Inflammatory macrophage (primary cell): ENCODE results near the gene IGF2BP3.

ENCODE experiments used
- DNase-seq, 2 donors: peaks; one replicate each; pipeline ENCODE4 v3.0.0-alpha.2; 2020 to 2022

IGF2BP3 gene

DNA sequence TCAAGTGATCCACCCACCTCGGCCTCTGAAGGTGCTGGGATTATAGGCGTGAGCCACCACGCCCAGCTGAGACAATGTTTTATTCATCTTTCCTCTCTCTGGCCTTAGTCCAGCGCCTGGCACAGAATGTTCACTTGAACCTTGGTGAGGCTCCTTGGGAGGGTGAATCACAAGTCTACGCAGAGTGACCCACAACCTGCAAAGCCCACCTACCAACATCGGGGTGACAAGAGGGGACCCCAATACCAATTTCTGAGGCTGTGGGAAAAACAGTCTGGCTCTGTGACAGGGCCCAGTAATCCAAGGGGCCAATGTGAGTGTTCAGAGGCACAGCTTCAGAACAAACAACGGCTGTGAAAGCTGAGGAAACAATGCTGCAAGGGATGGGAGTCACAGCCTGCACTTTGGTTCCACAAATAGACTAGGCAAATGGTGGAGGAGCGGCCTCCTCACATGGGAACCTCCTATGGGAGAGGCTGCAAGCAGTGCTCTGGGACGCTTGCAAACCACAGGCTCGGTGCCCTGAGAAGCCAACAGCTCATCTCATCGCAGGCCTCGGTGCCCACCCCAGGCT lies 176.7 kb downstream of the IGF2BP3 start:
- no peak for DNase-seq

DNA sequence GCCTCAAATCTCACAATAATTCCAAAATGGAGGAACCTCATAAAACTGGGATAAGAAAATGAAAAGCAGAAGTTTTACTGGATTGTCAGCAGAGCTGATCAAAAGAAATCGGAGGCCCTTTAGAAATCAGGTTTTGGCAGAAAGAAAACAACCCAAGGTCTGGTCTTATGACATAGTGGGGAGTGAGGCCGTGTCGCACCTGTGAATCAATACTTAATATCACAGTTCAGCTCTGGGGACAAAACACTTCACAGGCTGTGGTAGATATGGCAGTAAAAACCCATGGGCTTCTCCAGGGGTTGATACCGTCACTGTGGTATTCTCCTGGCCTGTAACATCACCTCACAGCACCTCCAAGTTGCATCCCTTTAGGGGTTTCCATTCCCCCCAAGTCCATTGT lies 177.7 kb downstream of the IGF2BP3 start:
- DNase-seq, result no peak

DNA sequence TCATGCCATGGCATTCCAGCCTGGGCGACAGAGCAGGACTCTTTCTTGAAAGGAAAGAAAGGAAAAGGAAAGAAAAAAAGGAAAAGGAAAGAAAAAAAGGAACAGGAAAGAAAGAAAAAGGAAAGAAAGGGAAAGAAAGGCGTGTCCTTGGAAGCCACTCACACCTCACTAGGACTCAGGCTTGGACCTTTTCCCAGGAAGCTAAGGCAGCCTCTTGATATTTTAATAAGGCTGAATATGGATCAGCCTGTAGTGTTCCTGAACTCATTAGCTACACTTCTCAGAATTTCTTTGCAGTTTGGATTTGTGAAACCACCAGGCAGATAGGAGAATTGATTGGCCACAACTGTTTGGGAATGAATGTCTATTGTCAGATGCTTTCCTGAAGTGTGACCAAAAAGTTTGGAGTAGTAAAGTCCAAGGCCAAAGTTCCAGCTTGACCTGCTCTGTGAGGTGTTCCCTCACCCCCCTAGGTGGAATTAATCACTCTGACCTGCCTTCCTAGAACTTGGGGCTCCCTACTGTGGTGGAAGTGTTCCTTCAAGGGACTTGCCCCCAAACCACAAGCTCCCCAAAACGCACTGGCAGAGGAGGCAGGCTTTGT lies 178.2 kb downstream of the IGF2BP3 start:
- DNase-seq, result no peak

DNA sequence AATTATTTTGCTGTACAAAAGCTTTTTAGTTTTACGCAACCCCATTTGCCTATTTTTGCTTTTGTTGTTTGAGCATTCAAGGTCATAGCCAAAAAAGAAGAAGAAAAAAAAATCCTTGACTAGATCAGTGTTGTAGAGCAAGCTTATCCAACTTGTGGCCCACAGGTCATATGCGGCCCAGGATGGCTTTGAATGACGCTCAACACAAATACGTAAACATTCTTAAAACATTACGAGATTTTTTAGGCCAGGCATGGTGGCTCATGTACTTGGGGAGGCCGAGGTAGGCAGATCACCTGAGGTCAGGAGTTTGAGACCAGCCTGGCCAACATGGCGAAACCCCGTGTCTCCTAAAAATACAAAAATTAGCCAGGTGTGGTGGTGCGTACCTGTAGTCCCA lies 179.3 kb downstream of the IGF2BP3 start:
- DNase-seq, result no peak

DNA sequence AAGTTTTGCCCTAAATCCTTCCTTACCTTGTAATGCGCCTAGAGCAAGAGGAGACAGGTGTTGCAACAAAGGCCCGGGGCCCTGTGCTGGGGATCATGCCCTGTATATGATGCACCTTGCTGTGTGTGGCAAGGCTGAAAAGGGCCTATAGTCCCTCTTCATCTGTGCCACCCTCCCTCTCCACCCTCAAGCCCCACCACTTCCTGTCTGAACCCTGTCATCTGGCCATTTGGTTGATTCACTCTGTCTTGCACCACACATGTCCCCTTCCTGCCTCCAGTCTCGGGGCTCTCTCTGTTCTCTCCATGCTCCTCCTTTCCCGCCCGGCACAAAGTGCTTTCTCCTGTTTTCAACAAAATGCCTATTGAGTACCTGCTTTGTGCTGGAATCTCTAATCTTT lies 182.7 kb downstream of the IGF2BP3 start:
- peak; percentile 39 to 43 for DNase-seq

DNA sequence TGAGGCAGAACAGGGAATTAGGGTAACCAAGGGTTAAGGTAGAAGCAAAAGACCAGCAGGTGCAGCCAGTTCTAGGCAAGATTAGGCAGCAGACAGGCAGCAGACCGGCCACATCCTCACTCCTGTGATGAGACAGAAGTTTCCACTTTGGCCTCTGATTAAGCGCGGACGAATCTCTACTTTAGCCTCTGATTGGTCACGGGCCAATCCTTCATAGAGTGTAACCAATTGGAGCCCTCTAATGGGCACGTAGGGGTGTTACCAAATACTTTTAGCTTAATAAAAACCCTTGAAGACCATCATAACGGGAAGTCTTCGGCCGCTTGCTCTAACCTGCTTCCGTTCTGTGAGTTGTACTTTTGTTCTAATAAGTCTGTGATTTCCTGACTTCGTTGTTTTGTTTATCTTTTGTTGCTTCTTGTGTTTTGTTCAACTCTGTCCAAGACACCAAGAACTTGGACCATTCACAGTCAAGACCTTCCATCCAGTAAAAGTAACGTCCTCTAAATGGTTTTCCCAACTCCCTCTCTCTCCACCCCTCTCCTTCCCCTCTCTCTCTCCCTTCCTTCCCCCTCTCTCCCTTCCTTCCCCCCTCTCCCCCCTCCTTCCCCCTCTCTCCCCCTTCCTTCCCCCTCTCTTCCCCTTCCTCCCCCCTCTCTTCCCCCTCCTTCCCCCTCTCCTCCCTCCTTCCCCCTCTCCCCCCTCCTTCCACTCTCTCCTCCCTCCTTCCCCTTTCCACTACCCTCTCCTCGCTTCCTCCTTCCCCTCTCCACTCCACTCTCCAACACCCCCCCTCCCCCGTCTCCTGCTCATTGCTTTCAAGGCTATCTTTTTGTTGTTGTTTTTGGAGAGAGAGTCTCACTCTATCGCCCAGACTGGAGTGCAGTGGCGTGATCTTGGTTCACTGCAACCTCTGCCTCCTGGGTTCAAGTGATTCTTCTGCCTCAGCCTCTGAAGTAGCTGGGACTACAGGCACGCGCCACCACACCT lies 184.3 kb downstream of the IGF2BP3 start:
- DNase-seq, result no peak

DNA sequence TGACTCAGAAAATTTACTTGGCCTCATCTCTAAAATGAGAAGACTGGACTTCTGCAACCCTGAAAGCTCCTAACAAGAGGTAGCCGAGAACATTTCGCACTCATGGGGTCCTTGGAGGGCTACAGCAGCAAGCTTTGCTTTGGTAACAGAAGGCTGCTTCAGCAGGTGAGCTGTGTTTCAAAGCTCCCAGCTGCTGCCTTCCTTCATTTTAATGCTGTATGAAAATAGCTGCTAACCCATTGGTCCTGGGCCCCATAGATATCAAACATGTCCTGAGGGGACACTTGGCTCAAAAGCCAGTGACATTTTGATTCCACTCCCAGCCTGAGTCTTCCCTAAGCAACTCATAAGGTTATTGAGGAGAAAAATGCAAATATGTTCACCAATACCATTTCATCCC lies 185.4 kb downstream of the IGF2BP3 start:
- no peak for DNase-seq

DNA sequence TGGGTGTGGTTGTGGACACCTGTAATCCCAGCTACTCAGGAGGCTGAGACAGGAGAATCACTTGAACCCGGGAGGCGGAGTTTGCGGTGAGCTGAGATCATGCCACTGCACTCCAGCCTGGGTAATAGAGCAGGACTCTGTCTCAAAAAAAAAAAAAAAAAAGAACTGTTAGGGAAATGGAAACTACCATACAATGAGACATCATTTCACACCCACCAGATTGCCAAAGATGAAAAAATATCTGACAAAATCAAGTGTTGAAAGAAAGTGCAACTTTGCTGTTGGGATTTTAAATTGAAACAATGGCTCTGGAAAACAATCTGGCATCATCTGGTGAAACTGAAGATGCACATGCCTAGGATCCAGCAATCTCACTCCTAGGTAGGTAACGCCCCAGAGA lies 187.2 kb downstream of the IGF2BP3 start:
- DNase-seq, result peak in 1 of 2 donors; percentile 30

DNA sequence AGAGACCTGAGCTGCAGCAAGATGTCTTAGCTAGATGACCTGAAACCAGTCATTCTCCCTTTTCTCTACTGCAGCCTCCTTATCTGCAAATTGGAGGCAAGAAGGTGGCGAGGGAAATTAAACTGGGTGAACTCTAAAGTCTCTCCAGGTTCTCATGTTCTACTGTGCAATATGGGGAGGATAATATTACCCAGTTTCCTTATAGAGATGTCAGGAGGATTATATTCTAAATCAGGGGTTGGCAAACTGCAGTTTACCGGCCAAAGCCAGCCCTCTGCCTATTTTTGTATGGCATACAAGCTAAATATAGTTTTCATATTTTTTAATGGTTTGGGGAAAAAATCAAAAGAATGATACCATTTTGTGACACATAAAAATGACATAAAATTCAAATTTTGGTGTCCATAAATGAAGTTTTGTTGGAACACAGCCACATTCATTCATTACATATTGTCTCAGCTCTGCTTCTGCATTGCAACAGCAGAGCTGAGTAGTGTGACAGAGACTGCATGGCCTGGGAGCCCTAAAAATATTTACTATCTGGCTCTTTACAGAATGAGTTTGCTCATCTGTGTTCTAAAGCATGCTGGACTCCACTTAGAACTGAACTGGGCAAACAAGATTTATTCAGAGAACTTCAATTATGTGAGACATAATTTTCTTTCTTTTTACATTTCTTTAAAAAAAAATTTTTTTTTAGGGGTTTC lies 190.3 kb downstream of the IGF2BP3 start:
- no peak for DNase-seq

DNA sequence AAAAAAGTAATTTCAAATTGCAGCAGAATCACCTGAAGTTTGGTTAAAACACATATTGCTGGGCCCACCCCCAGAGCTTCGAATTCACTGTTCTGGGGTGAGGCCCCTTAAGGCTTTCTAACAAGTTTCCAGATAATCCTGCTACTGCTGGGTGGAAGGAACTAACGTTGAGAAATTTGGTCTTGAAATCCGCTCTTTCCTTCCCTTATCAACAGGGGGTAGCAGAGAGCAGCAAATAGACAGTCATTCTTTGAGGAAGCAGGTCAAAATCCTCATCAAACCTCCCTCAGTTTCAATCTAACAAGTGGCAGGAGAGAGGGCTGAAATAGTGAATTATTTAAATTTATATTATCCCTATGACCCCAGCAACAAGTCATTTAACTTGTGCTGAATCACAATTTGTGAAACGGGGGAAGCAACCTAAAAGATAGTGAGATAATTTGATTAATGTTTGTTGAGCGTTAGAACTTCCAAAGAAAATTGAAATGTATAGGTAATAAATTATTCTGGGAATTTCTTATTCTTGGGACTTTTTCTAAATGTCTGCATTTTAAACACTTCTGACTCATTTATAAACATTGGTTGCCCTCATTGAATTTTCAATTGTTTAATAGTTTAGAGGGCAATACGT lies 192.8 kb downstream of the IGF2BP3 start:
- peak; percentile 64 to 77 for DNase-seq

DNA sequence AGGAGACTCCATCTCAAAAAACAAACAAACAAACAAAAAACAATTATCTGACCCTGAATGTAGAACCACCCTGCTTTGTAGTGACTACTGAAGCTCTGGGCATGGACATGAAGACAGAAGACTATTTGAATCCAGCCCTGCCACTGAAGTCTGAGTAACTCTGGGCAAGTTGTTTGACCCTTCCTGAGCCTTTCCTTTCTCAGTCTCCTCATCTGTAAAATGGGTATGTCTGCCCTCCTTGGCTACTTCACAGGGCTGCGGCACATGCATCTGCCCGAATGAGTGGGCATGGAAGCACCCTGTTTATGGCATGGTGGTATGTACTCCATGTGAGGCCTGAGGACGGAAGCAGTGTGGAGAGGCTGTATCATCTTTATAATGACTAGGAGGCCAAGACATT lies 193.3 kb downstream of the IGF2BP3 start:
- DNase-seq, result peak in 1 of 2 donors; percentile 2

DNA sequence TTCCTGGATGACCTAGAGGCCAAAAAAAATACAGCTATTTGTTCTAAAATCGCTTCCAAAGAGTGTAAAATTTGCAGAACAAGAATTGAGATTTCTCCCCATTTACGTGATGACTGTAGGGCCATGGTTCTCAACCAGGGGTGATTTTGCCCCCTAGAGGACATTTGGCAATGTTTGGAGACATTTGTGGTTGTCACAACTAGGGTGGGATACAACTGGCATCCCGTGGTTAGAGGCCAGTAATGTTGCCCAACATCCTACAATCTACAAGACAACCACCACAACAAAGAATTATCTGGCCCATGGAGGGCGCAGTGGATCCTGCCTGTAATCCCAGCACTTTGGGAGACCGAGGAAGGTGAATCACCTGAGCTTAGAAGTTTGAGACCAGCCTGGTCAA lies 193.9 kb downstream of the IGF2BP3 start:
- DNase-seq, result peak in 1 of 2 donors; percentile 14

DNA sequence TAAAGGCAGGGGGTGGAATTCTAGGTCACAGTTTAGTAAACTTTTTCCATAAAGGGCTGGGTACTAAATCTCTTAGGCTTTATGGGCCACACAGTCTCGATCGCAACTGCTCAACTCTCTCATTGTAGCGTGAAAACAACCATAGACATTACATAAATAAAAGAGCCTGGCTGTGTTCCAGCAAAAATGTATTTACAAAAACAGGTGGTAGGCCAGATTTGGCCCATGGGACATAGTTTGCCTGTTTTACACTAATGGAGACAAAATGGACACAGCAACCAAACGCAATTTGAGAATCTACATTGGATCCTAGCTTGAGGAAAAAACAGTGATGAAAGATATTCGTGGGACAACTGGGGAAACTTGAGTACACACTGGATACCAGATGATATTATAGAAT lies 194.4 kb downstream of the IGF2BP3 start:
- peak in 1 of 2 donors; percentile 1 for DNase-seq

DNA sequence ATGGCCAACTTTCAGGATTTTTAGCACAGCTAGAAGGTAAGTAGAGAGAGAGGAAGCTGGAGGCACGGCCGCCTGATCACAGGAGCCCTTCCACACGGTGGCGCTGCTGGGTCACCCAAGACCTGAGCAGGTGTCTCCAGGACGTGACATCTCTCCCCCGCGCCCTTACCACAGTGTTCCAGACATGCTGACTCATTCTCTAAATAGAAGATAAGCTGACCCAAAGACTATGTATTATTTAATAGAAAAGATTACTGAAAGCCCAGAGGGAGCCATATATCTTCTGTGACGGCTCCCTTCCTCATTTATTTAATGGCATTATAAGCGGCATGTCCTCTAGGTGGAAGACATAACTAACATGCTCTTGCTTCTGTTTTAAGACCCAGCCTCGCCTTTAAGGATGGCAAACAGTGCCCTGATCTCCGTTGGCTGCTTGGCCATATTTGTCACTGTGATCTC lies 197.1 kb downstream of the IGF2BP3 start:
- DNase-seq, result peak; percentile 60 to 64

DNA sequence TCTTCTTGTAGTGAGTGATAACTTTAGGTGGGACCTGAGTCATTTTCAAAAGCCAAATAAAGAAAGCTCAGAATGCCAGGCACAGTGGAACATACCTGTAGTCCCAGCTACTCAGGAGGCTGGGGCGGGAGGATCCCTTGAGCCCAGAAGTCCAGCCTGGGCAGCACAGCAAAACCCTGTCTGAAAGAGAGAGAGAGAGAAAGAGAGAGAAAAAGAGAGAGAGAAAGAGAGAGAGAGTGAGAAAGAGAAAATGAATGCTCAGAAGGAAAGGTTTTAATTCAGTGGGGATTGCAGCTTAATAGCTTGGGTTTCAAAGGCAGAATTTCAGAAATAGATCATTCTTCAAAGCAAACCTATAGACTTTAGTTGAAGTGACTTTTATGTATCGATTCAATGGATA lies 198.0 kb downstream of the IGF2BP3 start:
- DNase-seq, result peak in 1 of 2 donors; percentile 0

DNA sequence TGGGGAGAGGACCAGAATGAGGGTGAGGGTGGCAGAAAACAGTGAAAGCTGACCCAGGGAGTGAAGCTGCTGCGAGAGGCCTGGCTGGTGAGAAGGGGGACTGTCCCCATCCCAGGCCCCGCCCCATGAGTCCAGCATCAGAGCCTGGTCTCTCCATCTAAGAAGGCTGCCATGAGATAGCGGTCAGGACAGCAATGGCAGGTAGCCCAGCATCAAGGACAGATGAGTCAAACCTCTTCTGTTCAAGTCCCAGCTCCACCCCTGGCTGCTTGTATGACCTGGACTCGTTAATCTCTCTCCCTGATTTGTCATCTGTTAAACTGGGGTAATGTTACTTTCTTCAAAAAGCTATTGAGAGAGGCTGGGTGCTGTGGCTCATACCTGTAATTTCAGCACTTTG lies 201.5 kb downstream of the IGF2BP3 start:
- no peak for DNase-seq

DNA sequence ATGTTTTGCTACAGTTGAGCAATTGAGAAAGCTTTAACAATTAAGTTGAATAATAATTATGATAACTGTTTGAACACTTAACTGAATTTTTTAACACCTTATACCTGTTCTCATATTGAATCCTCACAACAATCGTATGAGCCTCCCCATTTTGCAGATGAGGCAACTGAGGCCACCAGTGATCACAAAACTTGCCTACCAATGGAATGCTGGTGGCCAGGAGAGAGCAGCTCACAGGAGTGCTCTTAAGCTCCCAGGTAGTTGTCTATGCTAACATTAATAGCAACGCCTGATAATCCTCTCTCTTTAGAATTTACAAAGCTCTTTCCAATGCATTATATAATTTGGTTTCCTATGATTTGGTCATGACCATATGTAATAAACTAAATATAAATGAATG lies 202.1 kb downstream of the IGF2BP3 start:
- DNase-seq, result no peak

DNA sequence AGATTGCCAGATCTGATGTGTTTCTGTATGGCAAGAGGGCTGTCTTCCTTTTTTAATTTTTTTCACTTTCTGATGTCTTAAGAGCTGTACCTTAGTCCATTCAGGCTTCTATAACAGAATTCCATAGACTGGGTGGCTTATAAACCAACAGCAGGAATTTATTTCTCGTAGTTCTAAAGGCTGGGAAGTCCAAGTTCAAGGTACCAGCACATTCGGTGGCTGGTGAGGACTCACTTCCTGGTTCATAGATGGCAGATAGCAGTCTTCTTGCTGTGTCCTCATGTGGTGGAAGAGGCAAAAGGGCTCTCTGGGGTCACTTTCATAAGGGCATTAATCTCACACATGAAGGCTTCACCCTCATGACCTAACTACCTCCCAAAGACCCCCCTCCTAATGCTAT lies 202.9 kb downstream of the IGF2BP3 start:
- no peak for DNase-seq

DNA sequence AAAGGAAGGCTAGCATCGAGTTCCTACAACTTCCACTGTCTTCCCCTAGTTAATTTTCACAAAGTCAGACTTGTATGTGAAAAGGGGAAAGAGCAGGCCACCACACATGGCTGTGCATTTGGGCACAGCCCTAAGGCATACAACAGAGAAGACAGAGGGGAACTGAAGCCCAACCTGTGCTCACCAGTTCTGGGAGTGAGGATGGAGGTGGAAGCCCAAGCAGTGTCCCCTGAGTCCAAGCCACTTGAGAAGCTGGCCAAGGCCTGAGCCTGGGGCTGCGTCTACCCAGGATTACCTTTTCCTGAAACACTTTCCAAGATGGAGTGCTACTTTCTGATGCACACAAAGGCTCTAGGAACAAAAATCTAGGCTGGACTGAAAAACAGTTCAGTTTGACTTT lies 203.4 kb downstream of the IGF2BP3 start:
- no peak for DNase-seq

DNA sequence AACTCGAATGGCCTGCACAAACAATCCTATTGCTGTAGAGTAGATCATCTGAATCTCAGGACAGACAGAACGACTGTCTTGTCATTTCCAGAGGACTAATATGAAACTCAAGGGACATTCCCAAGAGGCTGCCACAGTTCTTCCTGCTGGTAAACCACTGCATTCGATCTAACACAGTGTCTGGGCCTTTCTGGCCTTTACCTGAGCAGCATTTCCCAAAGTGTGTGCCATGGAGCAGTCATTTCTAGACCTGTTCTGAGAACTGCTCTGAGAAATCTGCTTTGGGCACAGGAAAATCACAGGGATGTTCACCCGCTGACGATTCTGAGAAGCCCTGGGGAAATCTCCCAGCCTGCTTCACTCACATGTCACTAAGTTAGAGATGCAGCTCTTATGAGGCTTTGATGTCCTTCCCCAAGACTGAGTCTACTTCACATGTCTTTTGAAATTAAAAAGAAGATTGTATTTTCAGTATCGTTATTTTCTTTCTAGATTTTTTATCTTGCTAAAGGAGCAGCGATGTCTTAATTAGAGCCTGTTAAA lies 205.3 kb downstream of the IGF2BP3 start:
- no peak for DNase-seq

DNA sequence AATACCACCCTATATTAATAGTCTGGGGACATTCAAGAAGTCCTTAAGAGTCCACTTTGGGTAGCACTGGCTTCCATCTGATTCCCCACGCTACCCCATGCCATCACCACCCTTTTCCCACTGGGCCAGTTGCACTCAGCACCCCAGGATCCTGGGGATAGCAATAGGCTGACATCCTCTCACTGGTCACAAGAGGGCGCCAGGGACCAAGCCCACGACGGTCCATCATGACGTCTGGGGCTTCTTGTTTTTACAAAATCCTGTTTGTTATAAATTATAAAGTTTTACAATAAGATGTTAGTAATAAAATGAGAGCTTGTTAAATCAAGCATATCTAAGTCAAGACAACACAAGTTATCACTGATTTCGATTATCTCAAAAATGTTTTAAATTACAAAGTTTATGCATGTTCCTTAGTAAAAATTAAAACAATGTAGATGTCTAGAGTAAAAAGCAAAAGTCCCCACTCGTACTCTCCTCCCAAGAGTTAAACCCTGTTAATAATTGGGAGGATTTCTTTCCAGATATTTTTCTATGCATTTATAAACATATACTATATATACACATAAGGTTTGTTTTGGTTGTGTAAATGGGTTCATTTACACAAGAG lies 208.3 kb downstream of the IGF2BP3 start:
- peak; percentile 68 to 72 for DNase-seq

DNA sequence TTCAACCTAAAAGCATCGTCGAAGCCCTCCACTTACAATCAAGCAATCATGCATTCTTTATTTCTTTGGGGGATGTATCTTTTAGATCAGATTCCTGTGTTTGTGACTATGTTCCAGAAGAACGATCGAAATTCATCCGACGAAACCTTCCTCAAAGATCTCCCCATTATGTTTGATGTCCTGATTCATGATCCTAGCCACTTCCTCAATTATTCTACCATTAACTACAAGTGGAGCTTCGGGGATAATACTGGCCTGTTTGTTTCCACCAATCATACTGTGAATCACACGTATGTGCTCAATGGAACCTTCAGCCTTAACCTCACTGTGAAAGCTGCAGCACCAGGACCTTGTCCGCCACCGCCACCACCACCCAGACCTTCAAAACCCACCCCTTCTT lies 209.9 kb downstream of the IGF2BP3 start:
- DNase-seq, result no peak
